ENCODE results near the gene RNF151. TPM values are rescaled to one million over a fixed set of nuclear protein-coding genes. Genes with fewer than 3 reads are reported as not detected.
A peak's percentile ranks its signal among the peaks of the same experiment; 100 is the strongest.

RNF151 gene
- total and polyA plus RNA-seq, 2 of the 13 experiments (the other 11 are each of a cell fraction or from before 2014, with no cell fraction given) = not detected

GRCh38 chr16:1950559-1950958, 16.1 kb upstream of the RNF151 start:
- intact Hi-C loops (cut with micrococcal nuclease; ENCODE audit: unreplicated experiment) = no loop called here
- H3K36me3 ChIP-seq (replicated peaks in 1 of 2; ENCODE audit: control insufficient read depth in 1 of 2, insufficient read depth in 2 of 2, low read length in 2 of 2) = no peaks in the 10 kb centered on the region
- H3K4me2 ChIP-seq (ENCODE audit: low read depth, low read length) = peak overlapping the region; percentile 32; the same call in 1 of the 2 replicates
- TF ChIP-seq, protein P1, sequence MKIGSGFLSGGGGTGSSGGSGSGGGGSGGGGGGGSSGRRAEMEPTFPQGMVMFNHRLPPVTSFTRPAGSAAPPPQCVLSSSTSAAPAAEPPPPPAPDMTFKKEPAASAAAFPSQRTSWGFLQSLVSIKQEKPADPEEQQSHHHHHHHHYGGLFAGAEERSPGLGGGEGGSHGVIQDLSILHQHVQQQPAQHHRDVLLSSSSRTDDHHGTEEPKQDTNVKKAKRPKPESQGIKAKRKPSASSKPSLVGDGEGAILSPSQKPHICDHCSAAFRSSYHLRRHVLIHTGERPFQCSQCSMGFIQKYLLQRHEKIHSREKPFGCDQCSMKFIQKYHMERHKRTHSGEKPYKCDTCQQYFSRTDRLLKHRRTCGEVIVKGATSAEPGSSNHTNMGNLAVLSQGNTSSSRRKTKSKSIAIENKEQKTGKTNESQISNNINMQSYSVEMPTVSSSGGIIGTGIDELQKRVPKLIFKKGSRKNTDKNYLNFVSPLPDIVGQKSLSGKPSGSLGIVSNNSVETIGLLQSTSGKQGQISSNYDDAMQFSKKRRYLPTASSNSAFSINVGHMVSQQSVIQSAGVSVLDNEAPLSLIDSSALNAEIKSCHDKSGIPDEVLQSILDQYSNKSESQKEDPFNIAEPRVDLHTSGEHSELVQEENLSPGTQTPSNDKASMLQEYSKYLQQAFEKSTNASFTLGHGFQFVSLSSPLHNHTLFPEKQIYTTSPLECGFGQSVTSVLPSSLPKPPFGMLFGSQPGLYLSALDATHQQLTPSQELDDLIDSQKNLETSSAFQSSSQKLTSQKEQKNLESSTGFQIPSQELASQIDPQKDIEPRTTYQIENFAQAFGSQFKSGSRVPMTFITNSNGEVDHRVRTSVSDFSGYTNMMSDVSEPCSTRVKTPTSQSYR (CRISPR knock-in tag; IDR thresholded peaks at IDR 0.05; ENCODE audit: borderline replicate concordance) = no peak
- TF ChIP-seq HHEX (CRISPR knock-in tag; IDR thresholded peaks at IDR 0.05) (no peak), HOXA3 (CRISPR knock-in tag; IDR thresholded peaks at IDR 0.05) (no peak), ZNF687 (CRISPR knock-in tag; IDR thresholded peaks at IDR 0.05) (0 out of 2 replicates have a peak, but pooled peaks have one; percentile 35)
- FAIRE-seq (no peak), ATAC-seq (no peak), DNase-seq (ENCODE audit: low spot score) (no peak)
- H3K27ac ChIP-seq (ENCODE audit: extremely low read length, insufficient read depth, low read length) = no peak overlapping the region
- H3K9me3 ChIP-seq (ENCODE audit: low read length) = no peaks in the 10 kb centered on the region
- WGBS (ENCODE audit: low lambda C conversion rate) = 85% methylated on average over 6 of the region's 19 CpGs
- H3K4me1 ChIP-seq (ENCODE audit: insufficient read depth, low read length) = peaks cover 34% of the 10 kb centered on the region
- no peaks in the 10 kb centered on the region for H4K20me1 ChIP-seq (ENCODE audit: insufficient read depth, low read length)
- CTCF ChIA-PET (ENCODE audit: low intra/inter-chr PET ratio, low total read pairs) = no interaction called here
- H3K79me2 ChIP-seq (ENCODE audit: insufficient read depth, low read length) = no peaks in the 10 kb centered on the region
- POLR2A ChIA-PET = interaction anchor here (1.5 to 3.6 kb wide), 3 partner anchors 7 to 14 kb away, joined by 8 to 27 read pairs (median 26); partner anchors contain the start of genes MSRB1 and RPS2
- H3K4me3 ChIP-seq (replicated peaks in 1 of 3; ENCODE audit: insufficient read depth in 1 of 3, low read depth in 2 of 3, low read length in 3 of 3) = no peak overlapping the region; a peak in 1 of 6 replicates
- H3K27me3 ChIP-seq (ENCODE audit: control insufficient read depth in 1 of 2, insufficient read depth in 2 of 2, low read length in 2 of 2) = peaks cover 3 to 23% of the 10 kb centered on the region in 2 experiments; a peak in 4 of 5 replicates
- no peak overlapping the region for H2AFZ ChIP-seq (ENCODE audit: low read length)
- BruUV-seq (replicated peaks) = no TSS peak
- in situ Hi-C loops (cut with HindIII; ENCODE audit: extremely low pct_ligation_motif_present, low pct_unique_long_range_greater_than_20kb) = no loop called here
- H3K9ac ChIP-seq (ENCODE audit: insufficient read depth, low read depth, low read length) = no peak overlapping the region

All from HepG2 (cell line).